GM19025 (cell line): ENCODE measurements around the gene SIGLEC1.

ENCODE experiments used
- ATAC-seq: cut with Tn5 transposase; IDR thresholded peaks from one replicate; pipeline ENCODE4 v1.9.1; 2021; ENCODE audit warnings: mild to moderate bottlenecking, low read depth, moderate library complexity; ENCODE audit not compliant: unreplicated experiment

SIGLEC1 gene

GRCh38 chr20:3744806-3745685 is 32.6 kb upstream of the SIGLEC1 start:
- ATAC-seq = peak; percentile 41

DNA sequence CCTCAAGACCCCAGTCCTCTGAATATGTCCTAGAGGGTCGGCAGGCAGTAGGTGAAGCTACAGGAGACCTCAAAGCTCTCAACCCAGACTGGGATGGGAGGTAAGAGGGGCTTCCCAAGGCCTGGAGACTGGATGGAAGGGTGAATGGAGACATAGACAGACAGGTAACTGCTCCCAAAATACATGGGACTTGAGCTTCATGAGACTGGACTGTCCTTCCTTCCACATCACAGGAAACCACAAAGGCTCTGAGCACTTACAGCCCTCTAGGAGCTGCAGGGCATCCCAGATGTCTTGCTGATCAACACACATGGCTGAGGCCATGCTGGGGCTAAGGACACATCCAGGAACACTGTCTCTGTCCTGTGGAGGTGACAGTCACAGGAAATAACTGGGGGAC is 31.6 kb upstream of the SIGLEC1 start:
- no peak for ATAC-seq

GRCh38 chr20:3743251-3743650 is 30.9 kb upstream of the SIGLEC1 start:
- no peak for ATAC-seq

DNA sequence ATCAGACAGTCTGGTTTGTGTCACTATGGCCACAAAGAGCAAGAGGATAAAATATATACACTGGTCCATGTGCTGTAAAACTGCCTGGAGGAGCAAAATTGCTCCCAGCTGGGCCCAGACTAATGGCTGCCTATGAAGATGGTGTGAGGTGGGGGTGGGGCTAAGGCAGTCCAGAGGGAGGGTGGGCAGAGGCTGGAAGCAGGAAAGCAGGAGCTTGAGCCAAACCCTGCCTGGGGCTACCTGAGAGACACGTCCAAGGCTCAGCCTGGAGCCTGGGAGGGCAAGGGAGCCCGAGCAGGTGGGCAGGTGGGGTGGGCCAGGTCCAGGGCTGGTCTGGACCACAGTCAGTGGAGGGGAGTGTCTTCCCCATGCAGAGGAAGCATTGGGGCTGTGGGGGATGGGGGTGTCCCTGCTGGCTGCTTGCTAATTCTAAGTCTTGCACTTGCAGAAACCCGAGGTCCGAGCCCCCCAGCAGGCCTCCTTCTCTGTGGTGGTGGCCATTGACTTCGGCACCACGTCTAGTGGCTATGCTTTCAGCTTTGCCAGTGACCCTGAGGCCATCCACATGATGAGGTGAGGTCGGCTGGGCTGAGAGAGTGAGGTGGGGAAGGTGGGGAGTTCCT is 29.5 kb upstream of the SIGLEC1 start:
- ATAC-seq = no peak

DNA sequence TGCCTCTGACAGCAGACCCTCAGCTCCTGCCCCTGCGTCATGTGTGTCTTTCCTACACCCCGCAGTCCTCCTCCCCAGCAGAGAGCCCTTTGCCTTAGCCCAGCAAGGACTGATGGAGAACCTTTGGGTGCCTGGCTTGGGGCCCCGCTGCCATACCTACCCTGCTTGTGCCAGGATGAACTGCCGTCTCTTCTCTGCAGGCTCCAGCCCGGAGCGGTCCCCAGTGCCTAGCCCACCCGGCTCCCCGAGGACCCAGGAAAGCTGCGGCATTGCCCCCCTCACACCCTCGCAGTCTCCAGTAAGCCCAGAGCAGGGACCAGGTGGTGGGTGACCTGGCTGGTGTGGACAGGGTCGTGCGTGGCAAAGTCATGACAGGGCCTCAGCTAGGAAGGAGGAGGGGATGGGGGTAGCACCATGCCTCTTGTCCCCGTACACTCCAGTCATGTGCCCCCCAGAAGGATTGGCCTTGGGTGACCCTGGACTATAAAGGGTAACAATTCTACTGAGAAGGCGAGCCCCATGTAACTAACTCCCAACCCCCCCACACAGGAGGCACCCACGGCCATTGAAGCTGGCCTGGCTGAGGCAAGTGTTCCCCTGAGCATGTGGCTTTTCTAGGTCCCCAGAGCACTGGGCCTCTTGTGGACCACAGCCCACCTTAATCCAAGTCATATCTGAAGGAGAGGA is 28.4 kb upstream of the SIGLEC1 start:
- ATAC-seq = no peak

- ATAC-seq = no peak
Measured at GRCh38 chr20:3739926-3740451, 27.6 kb upstream of the SIGLEC1 start.

- ATAC-seq = no peak
Measured at GRCh38 chr20:3739054-3739925, 26.9 kb upstream of the SIGLEC1 start.

GRCh38 chr20:3738111-3739053 is 26.0 kb upstream of the SIGLEC1 start:
- no peak for ATAC-seq

DNA sequence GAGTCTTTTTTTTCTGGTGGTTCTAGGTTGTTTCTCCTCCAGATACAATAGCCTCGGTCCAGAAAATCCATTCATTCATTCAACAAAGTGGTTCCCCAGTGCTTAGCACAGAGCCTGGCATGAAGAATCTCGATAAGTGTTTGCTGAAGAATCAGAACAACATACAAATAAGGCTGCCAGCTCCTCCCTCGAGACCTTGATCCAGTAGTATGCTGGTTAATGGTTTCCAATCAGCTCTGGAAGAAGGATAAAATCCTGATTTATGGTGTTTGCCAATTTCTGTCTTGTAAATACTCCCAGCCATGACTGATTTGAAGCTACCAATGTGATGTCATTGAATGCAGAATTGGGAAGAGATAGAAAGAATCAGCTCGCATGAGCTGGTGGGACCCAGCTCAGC is 23.4 kb upstream of the SIGLEC1 start:
- no peak for ATAC-seq

DNA sequence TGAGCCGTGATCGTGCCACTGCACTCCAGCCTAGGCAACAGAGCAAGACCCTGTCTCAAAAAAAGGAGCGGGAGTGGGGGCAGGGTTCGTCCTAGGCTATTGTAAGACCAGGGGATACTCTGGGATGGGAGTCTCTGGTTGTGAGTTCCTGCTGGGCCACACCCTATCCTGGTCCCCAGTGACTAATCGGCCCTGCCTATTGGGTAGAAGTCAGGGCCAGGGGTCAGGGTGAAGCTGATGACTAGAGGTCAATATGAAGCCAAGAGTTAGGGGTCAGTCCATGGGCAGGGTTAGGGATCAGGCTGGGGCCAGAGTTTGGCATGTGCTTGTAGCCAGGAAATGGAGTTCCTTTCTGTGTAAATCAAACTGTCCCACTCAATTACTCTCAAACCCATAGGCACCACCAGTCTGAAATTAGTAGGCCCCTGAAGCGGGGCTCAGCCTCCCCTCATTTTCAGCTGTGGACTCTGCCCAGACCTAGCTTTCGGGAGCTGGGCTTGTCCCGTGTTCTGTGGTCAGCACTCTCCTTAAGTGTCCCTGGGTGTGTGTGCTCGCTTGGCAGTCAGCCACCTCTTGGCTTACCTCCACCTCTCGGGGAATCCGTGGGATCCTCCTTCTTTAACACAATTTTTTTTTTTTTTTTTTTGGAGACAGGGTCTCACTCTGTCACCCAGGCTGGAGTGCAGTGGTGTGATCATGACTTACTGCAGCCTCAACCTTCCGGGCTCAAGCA is 21.9 kb upstream of the SIGLEC1 start:
- ATAC-seq = no peak

DNA sequence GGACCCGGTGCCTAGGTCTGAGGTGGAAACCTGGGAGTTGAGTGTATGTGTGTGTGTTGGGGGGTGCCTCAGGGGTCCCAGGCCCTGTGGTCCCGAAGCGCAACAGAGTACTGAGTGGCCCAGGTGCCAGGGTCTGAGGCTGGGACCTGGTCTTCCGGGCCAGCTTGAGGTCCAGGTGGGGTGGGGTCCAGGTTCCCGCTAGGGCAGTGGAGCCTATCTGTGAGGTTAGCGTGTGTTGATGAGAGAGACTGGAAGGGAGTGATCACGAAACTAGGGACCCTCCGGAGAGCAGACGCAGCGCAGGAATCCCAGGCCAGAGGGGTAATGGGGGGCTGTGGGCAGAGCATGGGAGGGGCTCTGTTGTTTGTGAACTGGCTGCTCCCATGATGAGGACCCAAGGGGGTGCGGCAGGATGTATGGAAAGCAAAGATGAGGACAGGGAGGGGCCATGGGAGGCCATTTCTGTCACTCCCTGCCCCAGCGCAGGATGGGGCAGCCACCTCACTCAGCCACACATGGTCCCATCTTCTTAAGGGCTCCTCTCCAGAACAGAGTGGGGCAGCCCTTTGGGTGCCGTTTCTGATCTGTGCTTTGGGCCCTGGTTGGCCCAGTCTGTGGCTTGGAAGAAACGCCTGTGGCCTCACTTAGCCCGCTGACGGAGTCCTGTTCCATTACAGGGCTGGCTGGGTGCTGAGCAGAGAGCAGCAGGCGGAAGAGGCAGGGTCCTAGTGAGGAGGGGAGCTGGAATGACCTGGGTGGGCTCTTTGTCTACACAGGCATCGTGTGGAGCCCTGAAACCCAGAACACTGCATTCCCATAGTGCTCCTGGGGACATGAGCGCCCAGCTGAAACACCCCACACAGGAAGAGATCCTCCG is 21.0 kb upstream of the SIGLEC1 start:
- ATAC-seq = no peak

DNA sequence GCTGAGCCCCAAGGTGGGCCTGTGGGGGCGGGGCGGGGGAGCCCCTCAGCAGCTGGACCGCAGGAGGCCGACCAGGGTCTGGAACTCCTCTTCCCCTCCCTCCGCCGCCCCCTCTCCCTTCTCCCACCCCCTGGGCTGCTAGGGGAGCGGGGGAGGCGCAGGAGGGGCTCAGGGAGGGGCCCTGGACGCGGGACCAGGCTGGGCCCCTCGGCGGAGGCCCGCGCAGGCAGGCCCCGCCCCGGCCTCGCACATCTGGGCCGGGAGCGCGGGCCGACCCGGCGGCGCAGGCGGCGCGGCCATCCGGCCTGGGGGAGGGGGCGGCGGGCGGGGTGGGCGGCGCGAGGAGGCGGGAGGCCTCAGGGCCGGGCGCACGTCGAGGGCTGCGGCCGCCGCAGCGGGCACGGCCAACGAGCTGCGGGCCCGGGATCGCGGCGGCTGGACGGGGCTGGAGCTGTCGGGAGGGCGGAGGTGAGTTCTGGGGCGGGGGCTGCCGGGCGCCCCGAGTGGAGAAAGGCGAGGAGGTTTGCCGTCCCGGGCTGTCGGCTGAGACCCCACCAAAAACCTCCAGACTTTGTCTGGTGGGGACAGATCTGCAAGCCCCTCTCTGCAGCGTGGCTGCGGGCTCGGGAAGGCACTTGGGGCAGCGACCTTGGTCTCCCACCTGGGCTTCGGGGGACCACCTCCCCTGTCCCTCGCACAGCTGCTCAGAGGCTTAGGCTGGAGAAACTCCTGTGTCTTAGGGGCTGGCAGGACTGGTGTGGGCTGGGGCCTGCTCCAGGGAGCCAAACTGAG is 20.1 kb upstream of the SIGLEC1 start, which contains the start of gene HSPA12B:
TSS of gene HSPA12B (plus strand) at position 359 of the 792 bp plus-strand sequence. CDS start 5,990 bp downstream, outside the sequence.
- no peak for ATAC-seq

DNA sequence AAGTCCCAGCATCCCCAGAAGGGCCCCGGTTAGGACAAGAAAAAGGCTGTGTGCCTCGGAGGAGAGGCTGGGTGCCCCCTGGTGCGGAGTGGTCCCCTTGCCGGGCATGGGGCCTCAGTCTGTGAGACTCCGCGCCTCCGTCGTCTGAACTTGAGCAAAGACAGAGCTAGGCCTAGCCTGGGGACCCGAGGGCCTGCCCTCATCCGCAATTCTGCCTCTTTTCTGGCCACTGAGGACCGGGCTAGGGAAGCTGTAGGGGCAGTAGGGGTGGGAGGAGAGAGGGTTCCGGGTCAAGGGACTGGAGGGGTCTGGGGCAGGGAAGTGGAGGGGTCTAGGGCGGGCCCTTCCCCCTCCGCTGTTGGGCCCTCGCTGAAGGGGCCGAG is 19.5 kb upstream of the SIGLEC1 start:
- ATAC-seq = no peak

GRCh38 chr20:3730803-3731672 is 18.6 kb upstream of the SIGLEC1 start:
- ATAC-seq = no peak

DNA sequence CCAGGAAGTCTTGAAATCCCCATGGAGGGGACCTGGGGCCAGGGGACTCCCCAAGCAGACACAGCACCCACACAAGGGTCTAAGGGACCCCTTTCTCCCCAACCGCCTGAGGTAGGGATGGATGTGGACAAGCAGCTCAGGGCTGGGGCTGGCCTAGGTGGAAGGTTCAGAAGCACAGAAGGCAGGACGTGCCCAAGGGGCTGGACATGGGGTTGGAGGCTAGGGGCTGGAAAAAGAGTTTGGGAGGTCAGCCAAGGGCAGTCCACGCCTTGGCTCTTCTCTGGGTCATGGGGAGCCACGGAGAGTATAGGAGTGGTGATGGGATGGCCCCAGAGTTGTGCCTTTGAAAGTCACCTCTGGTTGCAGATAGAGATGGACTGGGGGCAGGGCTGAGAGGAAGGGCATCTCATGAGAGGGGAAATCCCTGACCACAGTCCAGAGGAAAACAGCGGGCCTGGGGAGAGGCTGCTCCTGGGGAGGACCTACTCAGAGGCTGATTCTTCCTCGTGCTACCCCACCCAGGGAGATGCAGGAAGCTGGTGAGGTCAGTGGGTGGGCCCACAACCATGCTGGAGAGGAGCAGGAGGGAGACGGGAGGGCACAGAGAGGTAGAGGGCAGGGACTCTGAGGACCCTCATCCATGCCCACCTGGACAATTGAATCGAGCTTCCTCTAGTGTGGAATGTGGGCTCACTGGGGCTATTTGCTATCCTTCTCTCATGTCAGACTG is 17.6 kb upstream of the SIGLEC1 start:
- ATAC-seq = no peak
